Vagina (tissue), 2 donors: ENCODE data around the gene NRP2. TPM values are rescaled to one million over a fixed set of nuclear protein-coding genes. Genes with fewer than 3 reads are reported as not detected.
A peak's percentile ranks its signal among the peaks of the same experiment; 100 is the strongest.

Experiments used
- DNase-seq, 2 donors: peaks; one replicate each; pipeline ENCODE4 v3.0.0-alpha.2; 2017; ENCODE audit errors: extremely low spot score in 2 of 2
- H3K27ac ChIP-seq: fragments of 200-600 bp; sonication (generic); one replicate; pipeline ENCODE4 v1.5.1; 2019
- H3K27me3 ChIP-seq: fragments of 200-600 bp; sonication (generic); one replicate; pipeline ENCODE4 v1.5.1; 2019
- H3K36me3 ChIP-seq, 2 donors: fragments of 200-600 bp; sonication (generic); one replicate each; pipeline ENCODE4 v1.5.1; 2017 to 2019
- H3K4me1 ChIP-seq: fragments of 200-600 bp; sonication (generic); one replicate; pipeline ENCODE4 v1.5.1; 2019
- H3K4me3 ChIP-seq, 2 donors: fragments of 200-600 bp; sonication (generic); 1 replicate in 1 of 2; 2 replicates in 1 of 2; pipeline ENCODE4 v1.5.1; 2016 to 2019
- H3K9me3 ChIP-seq: fragments of 200-600 bp; sonication (generic); one replicate; pipeline ENCODE4 v1.5.1; 2019
- POLR2A ChIP-seq, 2 donors: fragments of 450-650 bp; IDR thresholded peaks; one replicate each; pipeline ENCODE4 v1.6.1; 2017; ENCODE audit warnings: antibody characterized with exemption in 2 of 2, mild to moderate bottlenecking in 2 of 2, moderate library complexity in 2 of 2
- POLR2AphosphoS5 ChIP-seq, 2 donors: sonication (generic); formaldehyde crosslinking; IDR thresholded peaks; one replicate each; pipeline ENCODE4 v1.9.0; 2017; ENCODE audit warnings: antibody characterized with exemption in 2 of 2, mild to moderate bottlenecking in 2 of 2, low read depth in 1 of 2; ENCODE audit not compliant: insufficient read depth in 1 of 2
- intact Hi-C: fragments of 100-400 bp; cut with DNase I; formaldehyde crosslinking; loops from one replicate; pipeline ENCODE4 v1.15.1; 2023
- total RNA-seq: library from RNA; depleted of rRNA; stranded (reverse); fragments of >200 nt; gene quantifications from one replicate; pipeline ENCODE4 v1.2.3, GENCODE V29; 2016
- TF ChIP-seq, protein P1 (sequence below), 3 experiments: fragments of 450-650 bp in 2 of 3; fragments of 200-600 bp in 1 of 3; sonication (generic) in 1 of 3; IDR thresholded peaks; one replicate each; pipeline ENCODE4 v1.5.1; 2017 to 2019; ENCODE audit warnings: antibody characterized with exemption in 3 of 3, mild to moderate bottlenecking in 2 of 3, moderate library complexity in 2 of 3

Gene NRP2
- total RNA-seq, 1 donor from 2014 or later, result 65.6 TPM

DNA sequence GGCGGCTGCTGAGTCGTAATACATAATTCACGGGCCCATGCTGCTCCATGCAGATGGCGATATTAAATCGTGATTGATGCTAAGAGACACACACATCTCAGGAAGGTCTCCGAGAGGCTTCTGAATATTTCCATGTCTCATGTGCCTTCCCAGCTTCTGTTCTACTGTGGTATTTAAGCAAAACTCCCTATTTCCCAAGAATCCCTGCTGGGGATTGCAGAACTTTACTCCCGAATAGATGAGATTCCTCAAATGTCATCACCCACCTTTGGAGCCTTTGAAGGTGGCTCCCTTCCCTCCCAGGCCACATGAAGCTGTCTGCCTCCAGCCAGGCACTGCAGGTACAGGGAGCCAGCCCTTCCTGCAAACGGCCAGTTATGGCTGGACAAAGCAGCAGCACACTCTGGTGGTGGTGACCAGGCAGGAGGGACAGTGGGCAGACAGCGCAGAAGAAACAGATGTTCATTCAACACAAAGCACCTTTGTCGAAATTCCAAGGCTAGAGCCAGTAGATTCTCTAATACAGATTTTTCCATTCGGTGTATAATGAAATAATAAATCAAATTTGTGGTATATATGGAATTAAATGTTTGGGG lies 14.1 kb downstream of the NRP2 start:
- intact Hi-C loops, result no loop called here
- Histone ChIP-seq H3K27ac (peak overlapping the region; percentile 32), H3K36me3 (no peaks in the 10 kb centered on the region), H3K4me3 (no peak overlapping the region), H3K4me1 (peaks cover 30% of the 10 kb centered on the region), H3K27me3 (no peaks in the 10 kb centered on the region), H3K9me3 (no peaks in the 10 kb centered on the region)
- peak in 1 of 2 donors; percentile 29 for TF ChIP-seq POLR2AphosphoS5 (IDR thresholded peaks at IDR 0.05; ENCODE audit: insufficient read depth in 1 of 2, low read depth in 1 of 2)
- TF ChIP-seq POLR2A (IDR thresholded peaks at IDR 0.05), result no peak
- DNase-seq, result no peak

DNA sequence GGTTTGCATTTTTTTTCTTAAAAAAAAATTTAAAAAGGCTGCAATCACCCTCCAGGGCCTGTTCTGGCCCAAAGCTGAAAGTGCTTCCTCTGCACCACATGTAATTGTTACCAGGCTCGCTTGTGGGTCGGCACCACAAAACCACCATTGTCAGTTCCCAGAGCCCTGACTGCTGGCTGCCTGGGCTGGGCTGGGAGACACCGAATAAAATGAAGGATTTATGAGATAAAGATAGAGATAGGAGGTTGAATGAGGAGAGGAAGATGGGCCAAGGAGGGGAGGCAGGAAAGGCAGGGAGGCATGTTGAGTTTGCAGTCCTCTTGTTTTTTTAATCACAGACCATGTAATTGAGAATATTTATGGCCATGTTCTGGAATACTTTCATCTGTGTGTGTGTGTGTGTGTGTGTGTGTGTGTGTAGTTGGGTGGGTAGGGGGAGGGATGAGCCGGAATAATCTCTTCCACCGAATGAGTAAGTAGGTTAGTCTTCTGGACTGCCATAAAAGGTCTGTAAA lies 14.7 kb downstream of the NRP2 start:
- intact Hi-C loops, result no loop called here
- Histone ChIP-seq H3K27ac (peak overlapping the region; percentile 32), H3K4me1 (peaks cover 35% of the 10 kb centered on the region), H3K27me3 (no peaks in the 10 kb centered on the region), H3K9me3 (no peaks in the 10 kb centered on the region), H3K36me3 (no peaks in the 10 kb centered on the region), H3K4me3 (no peak overlapping the region)
- TF ChIP-seq, protein P1, sequence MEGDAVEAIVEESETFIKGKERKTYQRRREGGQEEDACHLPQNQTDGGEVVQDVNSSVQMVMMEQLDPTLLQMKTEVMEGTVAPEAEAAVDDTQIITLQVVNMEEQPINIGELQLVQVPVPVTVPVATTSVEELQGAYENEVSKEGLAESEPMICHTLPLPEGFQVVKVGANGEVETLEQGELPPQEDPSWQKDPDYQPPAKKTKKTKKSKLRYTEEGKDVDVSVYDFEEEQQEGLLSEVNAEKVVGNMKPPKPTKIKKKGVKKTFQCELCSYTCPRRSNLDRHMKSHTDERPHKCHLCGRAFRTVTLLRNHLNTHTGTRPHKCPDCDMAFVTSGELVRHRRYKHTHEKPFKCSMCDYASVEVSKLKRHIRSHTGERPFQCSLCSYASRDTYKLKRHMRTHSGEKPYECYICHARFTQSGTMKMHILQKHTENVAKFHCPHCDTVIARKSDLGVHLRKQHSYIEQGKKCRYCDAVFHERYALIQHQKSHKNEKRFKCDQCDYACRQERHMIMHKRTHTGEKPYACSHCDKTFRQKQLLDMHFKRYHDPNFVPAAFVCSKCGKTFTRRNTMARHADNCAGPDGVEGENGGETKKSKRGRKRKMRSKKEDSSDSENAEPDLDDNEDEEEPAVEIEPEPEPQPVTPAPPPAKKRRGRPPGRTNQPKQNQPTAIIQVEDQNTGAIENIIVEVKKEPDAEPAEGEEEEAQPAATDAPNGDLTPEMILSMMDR (IDR thresholded peaks at IDR 0.05), result no peak
- TF ChIP-seq POLR2A (IDR thresholded peaks at IDR 0.05), result no peak
- DNase-seq, result no peak

DNA sequence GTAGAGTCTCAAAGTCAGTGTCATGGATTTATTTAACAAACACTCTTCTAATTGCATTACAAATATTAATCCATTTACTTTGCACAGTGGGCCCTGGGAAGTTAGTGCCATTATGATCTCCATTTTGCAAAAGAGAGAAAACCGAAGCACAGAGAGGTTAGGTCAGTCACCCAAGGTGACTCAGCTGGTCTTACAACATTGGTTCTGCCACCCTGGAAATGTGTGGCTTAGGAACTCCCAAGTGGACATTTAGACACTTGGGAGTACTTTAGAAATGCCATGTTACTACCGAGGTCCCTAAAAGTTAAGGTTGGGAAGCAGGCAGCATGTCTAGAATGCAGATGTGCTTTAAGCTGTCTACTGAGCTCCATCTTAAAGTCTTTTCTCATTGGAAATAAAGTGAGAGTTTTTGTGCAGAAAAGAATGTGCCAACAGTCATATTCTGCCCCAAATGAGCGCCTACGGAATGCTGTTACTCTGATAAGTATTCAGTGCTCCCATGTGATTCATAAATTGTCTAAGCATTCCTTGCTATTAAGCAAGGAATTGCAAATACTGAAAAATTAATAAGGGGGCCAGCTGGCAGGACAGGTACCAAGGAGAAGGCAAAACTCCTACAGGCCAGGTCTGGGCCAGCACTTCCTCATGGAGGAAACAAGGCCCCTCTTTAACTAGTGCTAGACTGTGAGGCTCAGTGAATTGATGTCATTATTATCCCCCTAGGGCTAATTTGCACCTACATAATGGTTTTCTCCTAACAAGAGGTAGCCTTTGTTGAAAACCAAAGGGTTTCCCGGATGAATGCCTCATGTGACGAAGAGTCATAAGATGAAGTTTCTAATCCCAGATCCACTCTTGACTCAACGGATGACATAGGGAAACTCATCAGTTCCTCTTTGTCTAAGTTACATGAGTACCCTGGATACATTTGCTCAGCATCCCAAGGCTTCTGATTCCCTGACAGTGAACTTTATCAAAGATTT lies 16.3 kb downstream of the NRP2 start:
- no peak for DNase-seq
- intact Hi-C loops, result no loop called here
- no peaks in the 10 kb centered on the region for H3K9me3 ChIP-seq
- peaks cover 50% of the 10 kb centered on the region for H3K4me1 ChIP-seq
- no peaks in the 10 kb centered on the region for H3K36me3 ChIP-seq
- no peak overlapping the region for H3K4me3 ChIP-seq
- TF ChIP-seq POLR2AphosphoS5 (IDR thresholded peaks at IDR 0.05; ENCODE audit: insufficient read depth in 1 of 2, low read depth in 1 of 2) (no peak), POLR2A (IDR thresholded peaks at IDR 0.05) (no peak)
- TF ChIP-seq, protein P1 (IDR thresholded peaks at IDR 0.05), result no peak
- H3K27me3 ChIP-seq, result no peaks in the 10 kb centered on the region
- peak overlapping the region; percentile 70 for H3K27ac ChIP-seq

DNA sequence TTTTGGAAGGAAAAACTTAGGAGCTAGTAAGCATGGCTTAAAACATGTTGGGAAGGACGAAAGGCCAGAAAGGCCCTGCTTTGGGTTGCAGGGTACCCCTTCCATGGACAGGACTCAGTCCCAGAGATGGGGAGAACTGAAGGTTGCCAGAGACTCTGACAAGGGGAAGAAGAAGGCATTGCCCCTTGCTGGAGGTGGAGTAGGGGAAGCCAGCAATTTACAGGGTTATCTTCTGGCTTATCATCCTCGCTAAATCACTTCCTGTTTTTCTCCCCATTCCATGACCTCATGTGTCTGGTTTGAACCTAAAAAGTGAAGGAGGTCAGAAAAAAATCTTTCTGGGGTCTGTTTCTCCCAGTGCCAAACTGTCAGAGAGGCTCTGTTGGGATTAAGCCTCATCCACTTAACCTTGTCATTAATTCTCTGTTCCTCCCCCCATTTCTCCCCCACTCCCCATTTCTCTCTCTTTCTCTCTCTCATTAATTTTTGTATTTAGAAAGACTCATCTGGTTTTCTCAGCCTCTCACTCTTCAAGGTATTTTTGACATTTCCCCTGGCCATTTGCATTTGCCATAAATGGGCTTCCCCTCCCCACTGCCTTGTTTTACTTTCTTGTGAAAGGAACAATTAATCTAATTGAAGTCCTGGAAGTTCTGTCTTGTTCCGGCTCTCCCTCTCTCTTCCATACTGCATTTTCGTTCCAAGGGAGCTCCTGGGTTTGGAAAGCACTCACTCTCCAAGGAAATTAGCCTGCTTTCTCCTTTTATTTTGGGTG lies 17.4 kb downstream of the NRP2 start:
- no peaks in the 10 kb centered on the region for H3K27me3 ChIP-seq
- H3K4me3 ChIP-seq, result no peak overlapping the region
- no peaks in the 10 kb centered on the region for H3K9me3 ChIP-seq
- peak overlapping the region; percentile 70 for H3K27ac ChIP-seq
- DNase-seq, result no peak
- intact Hi-C loops, result no loop called here
- no peak for TF ChIP-seq POLR2AphosphoS5 (IDR thresholded peaks at IDR 0.05; ENCODE audit: insufficient read depth in 1 of 2, low read depth in 1 of 2)
- no peak for TF ChIP-seq POLR2A (IDR thresholded peaks at IDR 0.05)
- TF ChIP-seq, protein P1 (IDR thresholded peaks at IDR 0.05), result no peak
- H3K4me1 ChIP-seq, result peaks cover 61% of the 10 kb centered on the region
- H3K36me3 ChIP-seq, result no peaks in the 10 kb centered on the region
